Panc1 (cell line): Measurements from ENCODE around the gene KRTAP4-5. TPM values are rescaled to one million over a fixed set of nuclear protein-coding genes. Genes with fewer than 3 reads are reported as not detected.
"Not testable (repeated sequence)": the region's sequence is repeated elsewhere in the genome, so short reads cannot be mapped to it uniquely, and the experiment has no call there.

Experiments used
- ATAC-seq: fragments of 200-7000 bp; cut with Tn5 transposase; 2 replicates; pipeline ENCODE4 v1.9.1; 2020; ENCODE audit warnings: mild to moderate bottlenecking, moderate library complexity
- BruUV-seq: library from RNA; stranded (reverse); fragments of 400-500 nt; replicated peaks from 2 replicates; lab custom pipeline; 2021; lab: Mats Ljungman, UMichigan
- CTCF ChIA-PET: fragments of 300-600 bp; sonication (Branson Sonifier 250); formaldehyde crosslinking; loops from one replicate; lab custom pipeline; 2022; ENCODE audit warnings: antibody characterized with exemption; lab: Charles Lee
- POLR2A ChIA-PET: fragments of 300-600 bp; sonication (Branson Sonifier 250); formaldehyde crosslinking; loops from one replicate; lab custom pipeline; 2022; ENCODE audit warnings: antibody characterized with exemption; lab: Charles Lee
- DNase-seq: peaks from one replicate; pipeline ENCODE4 v3.0.0-alpha.2; 2010; ENCODE audit warnings: low read depth, low spot score
- H3K27ac ChIP-seq: 2 replicates; pipeline ENCODE4 v1.5.1; 2011; ENCODE audit warnings: mild to moderate bottlenecking, low read length, inconsistent platforms
- H3K27me3 ChIP-seq: fragments of 200-500 bp; sonication (Bioruptor generic); 2 replicates; pipeline ENCODE4 v1.6.0; 2014; ENCODE audit warnings: low read length, inconsistent platforms; ENCODE audit not compliant: control insufficient read depth, insufficient read depth
- H3K36me3 ChIP-seq: fragments of 200-500 bp; sonication (Bioruptor generic); 2 replicates; pipeline ENCODE4 v1.5.1; 2014; ENCODE audit warnings: inconsistent platforms, mild to moderate bottlenecking, low read length, moderate library complexity; ENCODE audit not compliant: control insufficient read depth, insufficient read depth
- H3K4me1 ChIP-seq: 2 replicates; pipeline ENCODE4 v1.5.1; 2011; ENCODE audit warnings: inconsistent platforms, mild to moderate bottlenecking, low read length, moderate library complexity; ENCODE audit not compliant: control insufficient read depth, insufficient read depth
- H3K4me3 ChIP-seq, 2 experiments: 2 replicates each; pipeline ENCODE4 v1.5.1; 2011 to 2012; ENCODE audit warnings: low read depth in 2 of 2, low read length in 2 of 2, mild to moderate bottlenecking in 2 of 2, inconsistent platforms in 1 of 2, moderate library complexity in 1 of 2
- H3K9me3 ChIP-seq: fragments of 200-500 bp; sonication (Bioruptor generic); 2 replicates; pipeline ENCODE4 v1.5.1; 2014; ENCODE audit warnings: low read depth, mild to moderate bottlenecking, inconsistent platforms, low read length, moderate library complexity; ENCODE audit not compliant: control insufficient read depth, insufficient read depth
- CTCF ChIP-seq: fragments of 450-650 bp; IDR thresholded peaks from 2 replicates; pipeline ENCODE4 v1.5.1; 2017; ENCODE audit warnings: mild to moderate bottlenecking
- POLR2AphosphoS5 ChIP-seq: IDR thresholded peaks from 2 replicates; pipeline ENCODE4 v1.6.1; 2012; ENCODE audit warnings: mild to moderate bottlenecking, low read depth, low read length, moderate library complexity
- REST ChIP-seq, 2 experiments: IDR thresholded peaks; 2 replicates each; pipeline ENCODE4 v1.6.1; 2011 to 2012; ENCODE audit warnings: low read depth in 2 of 2, control low read depth in 1 of 2, low read length in 1 of 2, mild to moderate bottlenecking in 1 of 2, moderate library complexity in 1 of 2; ENCODE audit not compliant: insufficient read depth in 1 of 2
- SIN3A ChIP-seq: IDR thresholded peaks from 2 replicates; pipeline ENCODE4 v1.6.1; 2012; ENCODE audit warnings: low read depth, mild to moderate bottlenecking, low read length, moderate library complexity, borderline replicate concordance; ENCODE audit not compliant: insufficient read depth
- TCF7L2 ChIP-seq: IDR thresholded peaks from 2 replicates; pipeline ENCODE4 v1.6.1; 2011; ENCODE audit warnings: mild to moderate bottlenecking, low read depth, low read length, inconsistent platforms
- in situ Hi-C: cut with HindIII; loops from 2 replicates; pipeline ENCODE4 v1.10.0; 2016; ENCODE audit warnings: low sequenced_read_pairs, low pct_unique_long_range_greater_than_20kb
- intact Hi-C: fragments of 100-400 bp; cut with micrococcal nuclease; formaldehyde crosslinking; loops from one replicate; pipeline ENCODE4 v1.10.0; 2022; ENCODE audit not compliant: unreplicated experiment
- total RNA-seq: library from RNA; stranded (reverse); gene quantifications from one replicate; pipeline ENCODE4 v1.2.1, GENCODE V29; 2021; ENCODE audit not compliant: unreplicated experiment

The KRTAP4-5 gene
- total RNA-seq, 1 experiment from 2014 or later, result not detected

- H3K9me3 ChIP-seq, ATAC-seq, BruUV-seq, POLR2A ChIA-PET, H3K27ac ChIP-seq, intact Hi-C loops, H3K4me3 ChIP-seq, H3K36me3 ChIP-seq, CTCF ChIA-PET, DNase-seq, H3K4me1 ChIP-seq, in situ Hi-C loops, H3K27me3 ChIP-seq: not testable (repeated sequence)
Measured at GRCh38 chr17:41117846-41118386, 31.7 kb downstream of the KRTAP4-5 start, which contains the start of gene KRTAP4-11. KRTAP4-11 (minus strand) TSS chr17:41118373; CDS start chr17:41118315, 58 bp downstream.

GRCh38 chr17:41116297-41116696 is 33.3 kb downstream of the KRTAP4-5 start:
- ATAC-seq, result no peak
- no TSS peak for BruUV-seq

More at GRCh38 chr17:41116297-41116696, 33.3 kb downstream of the KRTAP4-5 start:
- Histone ChIP-seq H3K27me3 (no peaks in the 10 kb centered on the region), H3K27ac (no peak overlapping the region), H3K4me1 (no peaks in the 10 kb centered on the region), H3K9me3 (peaks cover 6% of the 10 kb centered on the region; the same call in 1 of the 2 replicates), H3K36me3 (no peaks in the 10 kb centered on the region), H3K4me3 (no peak overlapping the region)
- no peak for TF ChIP-seq REST (IDR thresholded peaks at IDR 0.05; ENCODE audit: insufficient read depth in 1 of 2, low read depth in 2 of 2, low read length in 1 of 2)
- TF ChIP-seq TCF7L2, result no peak
- no peak for TF ChIP-seq POLR2AphosphoS5
- no peak for TF ChIP-seq SIN3A
- TF ChIP-seq CTCF, result no peak
- intact Hi-C loops, result no loop called here
- DNase-seq, result no peak
- ChIA-PET CTCF (no interaction called here), POLR2A (no interaction called here)
- in situ Hi-C loops, result no loop called here
